ENCODE measurements around the gene CREB1.

Gene CREB1

GRCh38 chr2:207558079-207558491 lies 28.3 kb downstream of the CREB1 start:
- DNase-seq (ENCODE audit: low read depth, low spot score): peak; percentile 89
- no peak overlapping the region for H3K4me3 ChIP-seq (ENCODE audit: low read depth, low read length)
- POLR2A ChIA-PET: interaction anchor here (0.8 to 1.2 kb wide), 3 partner anchors 10 to 70 kb away, joined by 3 to 7 read pairs (median 3); partner anchors contain the start of gene CREB1
- TF ChIP-seq, protein P1, sequence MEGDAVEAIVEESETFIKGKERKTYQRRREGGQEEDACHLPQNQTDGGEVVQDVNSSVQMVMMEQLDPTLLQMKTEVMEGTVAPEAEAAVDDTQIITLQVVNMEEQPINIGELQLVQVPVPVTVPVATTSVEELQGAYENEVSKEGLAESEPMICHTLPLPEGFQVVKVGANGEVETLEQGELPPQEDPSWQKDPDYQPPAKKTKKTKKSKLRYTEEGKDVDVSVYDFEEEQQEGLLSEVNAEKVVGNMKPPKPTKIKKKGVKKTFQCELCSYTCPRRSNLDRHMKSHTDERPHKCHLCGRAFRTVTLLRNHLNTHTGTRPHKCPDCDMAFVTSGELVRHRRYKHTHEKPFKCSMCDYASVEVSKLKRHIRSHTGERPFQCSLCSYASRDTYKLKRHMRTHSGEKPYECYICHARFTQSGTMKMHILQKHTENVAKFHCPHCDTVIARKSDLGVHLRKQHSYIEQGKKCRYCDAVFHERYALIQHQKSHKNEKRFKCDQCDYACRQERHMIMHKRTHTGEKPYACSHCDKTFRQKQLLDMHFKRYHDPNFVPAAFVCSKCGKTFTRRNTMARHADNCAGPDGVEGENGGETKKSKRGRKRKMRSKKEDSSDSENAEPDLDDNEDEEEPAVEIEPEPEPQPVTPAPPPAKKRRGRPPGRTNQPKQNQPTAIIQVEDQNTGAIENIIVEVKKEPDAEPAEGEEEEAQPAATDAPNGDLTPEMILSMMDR (IDR thresholded peaks at IDR 0.05; ENCODE audit: insufficient read depth, low read length, missing control alignments): no peak
- CTCF ChIA-PET: interaction anchor here (1.3 kb wide), 1 partner anchor 71 kb away, joined by 3 read pairs; no protein-coding TSS in a partner anchor

- TF ChIP-seq, protein P1 (IDR thresholded peaks at IDR 0.05; ENCODE audit: insufficient read depth, low read length, missing control alignments): no peak
- CTCF ChIA-PET: no interaction called here
- POLR2A ChIA-PET: no interaction called here
- DNase-seq (ENCODE audit: low read depth, low spot score): no peak
- H3K4me3 ChIP-seq (ENCODE audit: low read depth, low read length): no peak overlapping the region
Measured at GRCh38 chr2:207561386-207562080, 31.8 kb downstream of the CREB1 start.

GRCh38 chr2:207565736-207566500 lies 36.2 kb downstream of the CREB1 start:
- POLR2A ChIA-PET: no interaction called here
- no peak overlapping the region for H3K4me3 ChIP-seq (ENCODE audit: low read depth, low read length)
- CTCF ChIA-PET: interaction anchor here (1.7 to 2.1 kb wide), 2 partner anchors 77 to 475 kb away, joined by 4 to 5 read pairs; no protein-coding TSS in a partner anchor
- DNase-seq (ENCODE audit: low read depth, low spot score): no peak
- TF ChIP-seq, protein P1 (IDR thresholded peaks at IDR 0.05; ENCODE audit: insufficient read depth, low read length, missing control alignments): no peak

GRCh38 chr2:207567671-207568070 lies 37.9 kb downstream of the CREB1 start:
- DNase-seq (ENCODE audit: low read depth, low spot score): no peak
- TF ChIP-seq, protein P1 (IDR thresholded peaks at IDR 0.05; ENCODE audit: insufficient read depth, low read length, missing control alignments): no peak
- POLR2A ChIA-PET: interaction anchor here (0.6 kb wide), 1 partner anchor 10 kb away, joined by 3 read pairs; no protein-coding TSS in a partner anchor
- no peak overlapping the region for H3K4me3 ChIP-seq (ENCODE audit: low read depth, low read length)
- CTCF ChIA-PET: interaction anchor here (1.2 kb wide), 1 partner anchor 60 kb away, joined by 3 read pairs; no protein-coding TSS in a partner anchor

GRCh38 chr2:207571370-207571769 lies 41.6 kb downstream of the CREB1 start:
- POLR2A ChIA-PET: no interaction called here
- TF ChIP-seq, protein P1 (IDR thresholded peaks at IDR 0.05; ENCODE audit: insufficient read depth, low read length, missing control alignments): no peak
- no peak for DNase-seq (ENCODE audit: low read depth, low spot score)
- H3K4me3 ChIP-seq (ENCODE audit: low read depth, low read length): no peak overlapping the region
- CTCF ChIA-PET: interaction anchor here (1.2 kb wide), 1 partner anchor 501 kb away, joined by 3 read pairs; no protein-coding TSS in a partner anchor

GRCh38 chr2:207584952-207585351 lies 55.2 kb downstream of the CREB1 start:
- TF ChIP-seq, protein P1 (IDR thresholded peaks at IDR 0.05; ENCODE audit: insufficient read depth, low read length, missing control alignments): no peak
- H3K4me3 ChIP-seq (ENCODE audit: low read depth, low read length): no peak overlapping the region
- ChIA-PET CTCF (no interaction called here), POLR2A (no interaction called here)
- no peak for DNase-seq (ENCODE audit: low read depth, low spot score)

All from AG04449 (cell line).